Measurements from ENCODE around the gene MTMR6. TPM values are rescaled to one million over a fixed set of nuclear protein-coding genes. Genes with fewer than 3 reads are reported as not detected.

The MTMR6 gene
- total RNA-seq, 4 donors from 2014 or later, result 10.6 to 15.9 (median 14.3) TPM

DNA sequence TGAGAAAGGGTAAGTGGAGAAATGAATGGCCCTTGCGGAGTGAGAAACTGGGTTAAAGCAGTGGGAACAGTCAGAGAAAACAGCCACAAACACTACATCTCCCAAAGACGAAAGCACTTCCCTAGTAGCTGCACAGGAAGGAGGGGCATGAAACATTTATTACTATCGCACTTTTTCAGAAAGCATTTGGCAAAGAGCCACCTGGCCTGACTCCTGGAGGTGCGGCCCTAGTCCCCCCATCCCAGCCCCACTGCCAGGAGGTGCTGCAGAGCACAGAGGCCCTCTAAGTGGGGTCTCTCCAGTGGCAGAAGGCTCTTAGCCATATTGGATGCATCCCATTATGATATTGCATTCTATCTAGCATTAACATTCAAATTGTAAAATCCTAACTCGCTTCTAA, 55.8 kb downstream of the MTMR6 start:
- no peak for DNase-seq (ENCODE audit: low spot score in 2 of 2)
- H3K4me3 ChIP-seq (ENCODE audit: low read depth, poor library complexity, severe bottlenecking), result no peak overlapping the region
- intact Hi-C loops (cut with DNase I; ENCODE audit: low total_unique reads), result no loop called here
- TF ChIP-seq POLR2A (IDR thresholded peaks at IDR 0.05), result no peak
- TF ChIP-seq, protein P1, sequence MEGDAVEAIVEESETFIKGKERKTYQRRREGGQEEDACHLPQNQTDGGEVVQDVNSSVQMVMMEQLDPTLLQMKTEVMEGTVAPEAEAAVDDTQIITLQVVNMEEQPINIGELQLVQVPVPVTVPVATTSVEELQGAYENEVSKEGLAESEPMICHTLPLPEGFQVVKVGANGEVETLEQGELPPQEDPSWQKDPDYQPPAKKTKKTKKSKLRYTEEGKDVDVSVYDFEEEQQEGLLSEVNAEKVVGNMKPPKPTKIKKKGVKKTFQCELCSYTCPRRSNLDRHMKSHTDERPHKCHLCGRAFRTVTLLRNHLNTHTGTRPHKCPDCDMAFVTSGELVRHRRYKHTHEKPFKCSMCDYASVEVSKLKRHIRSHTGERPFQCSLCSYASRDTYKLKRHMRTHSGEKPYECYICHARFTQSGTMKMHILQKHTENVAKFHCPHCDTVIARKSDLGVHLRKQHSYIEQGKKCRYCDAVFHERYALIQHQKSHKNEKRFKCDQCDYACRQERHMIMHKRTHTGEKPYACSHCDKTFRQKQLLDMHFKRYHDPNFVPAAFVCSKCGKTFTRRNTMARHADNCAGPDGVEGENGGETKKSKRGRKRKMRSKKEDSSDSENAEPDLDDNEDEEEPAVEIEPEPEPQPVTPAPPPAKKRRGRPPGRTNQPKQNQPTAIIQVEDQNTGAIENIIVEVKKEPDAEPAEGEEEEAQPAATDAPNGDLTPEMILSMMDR (IDR thresholded peaks at IDR 0.05), result no peak
- 42 to 44% methylated on average over 5 of the region's 5 CpGs for WGBS, 2 donors

DNA sequence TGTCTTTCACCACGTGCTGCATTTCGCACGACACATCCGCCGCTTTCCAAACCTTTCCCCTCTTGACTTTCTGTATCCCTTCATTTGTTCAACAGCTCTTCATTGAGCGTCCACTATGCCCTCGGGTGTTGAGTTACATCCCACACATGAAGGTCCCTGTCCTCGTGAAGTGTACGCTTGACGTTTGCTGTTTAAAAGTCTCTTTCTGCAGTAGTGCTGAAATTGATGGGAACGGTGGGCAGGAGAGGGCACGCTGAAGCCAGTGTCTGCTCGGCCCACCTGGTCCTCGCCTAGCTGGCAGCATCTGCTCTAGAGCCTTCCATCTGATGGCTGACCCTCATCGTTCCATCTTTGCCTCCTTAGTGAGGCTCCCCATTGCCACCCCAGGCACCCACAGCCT, 59.6 kb downstream of the MTMR6 start:
- whole genome bisulfite sequencing, 2 donors, result 88 to 93% methylated on average over 15 of the region's 15 CpGs
- intact Hi-C loops (cut with DNase I; ENCODE audit: low total_unique reads), result no loop called here
- DNase-seq (ENCODE audit: low spot score in 2 of 2), result peak in 1 of 2 donors; percentile 54
- H3K4me3 ChIP-seq (ENCODE audit: low read depth, poor library complexity, severe bottlenecking), result no peak overlapping the region
- TF ChIP-seq POLR2A (IDR thresholded peaks at IDR 0.05), result no peak
- TF ChIP-seq, protein P1 (IDR thresholded peaks at IDR 0.05), result no peak

DNA sequence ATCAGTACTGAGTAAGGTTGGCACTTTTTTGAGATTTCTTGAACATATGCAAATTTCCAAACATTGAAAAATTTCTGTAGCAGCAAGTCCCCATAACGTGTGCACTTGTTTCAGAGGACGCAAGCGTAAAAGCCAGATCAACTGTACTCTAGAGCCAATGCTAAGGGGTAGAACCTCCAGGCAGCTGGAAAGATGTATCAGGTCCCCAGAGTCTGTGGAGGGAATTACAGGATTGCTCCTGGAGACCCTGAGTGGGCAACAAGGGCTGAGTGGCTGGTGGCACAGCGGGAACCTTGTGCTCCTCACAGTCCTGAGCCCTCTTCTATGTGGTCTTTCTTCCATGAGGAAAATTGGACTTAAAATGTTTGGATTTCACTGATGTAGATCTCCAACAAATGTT, 61.3 kb downstream of the MTMR6 start:
- WGBS, 2 donors, result 88 to 94% methylated on average over 4 of the region's 4 CpGs
- intact Hi-C loops (cut with DNase I; ENCODE audit: low total_unique reads), result no loop called here
- TF ChIP-seq POLR2A (IDR thresholded peaks at IDR 0.05), result no peak
- TF ChIP-seq, protein P1 (IDR thresholded peaks at IDR 0.05), result no peak
- peak in 1 of 2 donors; percentile 25 for DNase-seq (ENCODE audit: low spot score in 2 of 2)
- no peak overlapping the region for H3K4me3 ChIP-seq (ENCODE audit: low read depth, poor library complexity, severe bottlenecking)

DNA sequence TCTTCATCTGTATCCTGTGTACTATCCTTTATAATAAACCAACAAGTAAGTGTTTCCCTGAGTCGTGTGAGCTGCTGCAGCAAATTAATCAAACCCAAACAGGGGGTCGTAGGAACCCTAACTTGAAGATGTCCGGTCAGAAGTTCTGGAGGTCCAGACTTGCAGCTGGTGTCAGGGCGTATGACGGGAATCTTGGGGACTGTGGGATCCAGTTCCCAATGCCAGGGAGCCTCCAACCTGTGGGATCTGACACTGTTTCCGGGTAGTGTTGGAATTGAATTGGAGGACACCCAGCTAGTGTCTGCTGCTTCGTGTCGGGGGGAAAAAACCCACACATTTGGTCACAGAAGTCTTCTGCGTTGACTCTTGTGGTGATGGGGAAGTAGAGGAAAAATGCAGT, 63.1 kb downstream of the MTMR6 start:
- intact Hi-C loops (cut with DNase I; ENCODE audit: low total_unique reads), result no loop called here
- DNase-seq (ENCODE audit: low spot score in 2 of 2), result peak in 1 of 2 donors; percentile 39
- TF ChIP-seq, protein P1 (IDR thresholded peaks at IDR 0.05), result no peak
- no peak for TF ChIP-seq POLR2A (IDR thresholded peaks at IDR 0.05)
- WGBS, 2 donors, result 91 to 96% methylated on average over 9 of the region's 9 CpGs
- no peak overlapping the region for H3K4me3 ChIP-seq (ENCODE audit: low read depth, poor library complexity, severe bottlenecking)

DNA sequence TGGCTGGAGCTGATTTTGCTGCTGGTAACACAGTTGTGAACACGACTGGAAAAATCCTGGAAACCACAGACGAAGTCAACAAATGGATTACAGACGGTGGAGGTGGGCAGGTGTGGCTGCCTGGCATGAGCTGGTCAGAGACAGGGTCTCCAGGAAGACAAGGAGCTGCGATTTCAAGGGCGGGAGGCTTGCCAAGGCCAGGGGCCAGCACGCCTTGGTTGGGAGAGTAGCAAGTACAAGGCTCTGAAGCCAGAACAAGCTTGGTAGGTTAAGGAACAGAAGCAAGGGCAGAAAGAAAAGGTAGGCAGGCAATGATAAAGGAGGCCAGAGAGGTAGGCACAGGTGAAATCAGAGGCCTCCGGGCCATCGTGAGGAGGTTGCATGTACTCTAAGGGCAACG, 64.5 kb downstream of the MTMR6 start:
- DNase-seq (ENCODE audit: low spot score in 2 of 2), result peak in 1 of 2 donors; percentile 53
- H3K4me3 ChIP-seq (ENCODE audit: low read depth, poor library complexity, severe bottlenecking), result no peak overlapping the region
- 79 to 82% methylated on average over 9 of the region's 9 CpGs for WGBS, 2 donors
- TF ChIP-seq POLR2A (IDR thresholded peaks at IDR 0.05), result no peak
- TF ChIP-seq, protein P1 (IDR thresholded peaks at IDR 0.05), result no peak
- intact Hi-C loops (cut with DNase I; ENCODE audit: low total_unique reads), result no loop called here

DNA sequence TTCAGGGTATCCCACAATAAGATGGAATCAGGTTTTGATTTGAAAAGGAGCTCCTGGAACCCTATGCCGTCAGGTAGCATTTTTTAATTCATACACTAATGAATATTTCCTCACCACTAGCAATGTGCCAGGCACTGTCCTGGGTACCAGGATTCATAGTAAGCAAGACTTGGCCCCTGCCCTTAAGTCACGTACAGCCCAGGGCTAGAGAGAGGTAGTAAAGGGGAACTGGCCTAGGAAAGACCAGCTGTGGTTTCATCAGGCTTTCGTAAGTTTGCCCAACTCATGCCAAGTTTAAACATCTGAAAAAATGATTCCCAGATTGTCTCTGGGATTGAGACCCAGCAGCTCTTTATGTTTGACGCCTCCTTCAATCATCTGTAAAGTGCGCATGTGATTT, 69.3 kb downstream of the MTMR6 start:
- intact Hi-C loops (cut with DNase I; ENCODE audit: low total_unique reads), result no loop called here
- WGBS, 2 donors, result 69 to 70% methylated on average over 5 of the region's 5 CpGs

More for the DNA sequence above, 69.3 kb downstream of the MTMR6 start:
- peak in 1 of 2 donors; percentile 8 for DNase-seq (ENCODE audit: low spot score in 2 of 2)
- TF ChIP-seq, protein P1 (IDR thresholded peaks at IDR 0.05), result no peak
- TF ChIP-seq POLR2A (IDR thresholded peaks at IDR 0.05), result no peak
- no peak overlapping the region for H3K4me3 ChIP-seq (ENCODE audit: low read depth, poor library complexity, severe bottlenecking)
